H9 (cell line): ENCODE data around the gene ARID1B. TPM values are rescaled to one million over a fixed set of nuclear protein-coding genes. Genes with fewer than 3 reads are reported as not detected.

Experiments
- DNase-seq: peaks from one replicate; pipeline ENCODE4 v3.0.0-alpha.2; 2017
- H2AFZ ChIP-seq: one replicate; pipeline ENCODE4 v1.6.1; 2013; ENCODE audit warnings: mild to moderate bottlenecking, low read length, control low read depth, moderate library complexity
- H2AK5ac ChIP-seq: 2 replicates; pipeline ENCODE4 v1.6.1; 2013; ENCODE audit warnings: low read length, control low read depth, mixed read lengths; ENCODE audit not compliant: insufficient read length
- H2BK120ac ChIP-seq: one replicate; pipeline ENCODE4 v1.6.1; 2013; ENCODE audit warnings: low read depth, mild to moderate bottlenecking, low read length, control low read depth, inconsistent platforms; ENCODE audit not compliant: poor library complexity, severe bottlenecking
- H2BK12ac ChIP-seq: 2 replicates; pipeline ENCODE4 v1.6.1; 2013; ENCODE audit warnings: low read length, control low read depth, mixed read lengths, low read depth; ENCODE audit not compliant: insufficient read length
- H2BK15ac ChIP-seq: 2 replicates; pipeline ENCODE4 v1.6.1; 2013; ENCODE audit warnings: low read depth, low read length, control low read depth
- H2BK20ac ChIP-seq: one replicate; pipeline ENCODE4 v1.6.1; 2013; ENCODE audit warnings: low read depth, mild to moderate bottlenecking, low read length, control low read depth, inconsistent platforms; ENCODE audit not compliant: poor library complexity, severe bottlenecking
- H2BK5ac ChIP-seq: 2 replicates; pipeline ENCODE4 v1.6.1; 2013; ENCODE audit warnings: low read length, control low read depth, mixed read lengths; ENCODE audit not compliant: insufficient read length
- H3K14ac ChIP-seq: 2 replicates; pipeline ENCODE4 v1.6.1; 2013; ENCODE audit warnings: low read length, control low read depth; ENCODE audit not compliant: insufficient read depth
- H3K18ac ChIP-seq: 2 replicates; pipeline ENCODE4 v1.6.1; 2013; ENCODE audit warnings: low read depth, mild to moderate bottlenecking, mixed read lengths, low read length, control low read depth; ENCODE audit not compliant: insufficient read length
- H3K23ac ChIP-seq: 2 replicates; pipeline ENCODE4 v1.6.1; 2013; ENCODE audit warnings: low read length, control low read depth, mixed read lengths, low read depth; ENCODE audit not compliant: insufficient read length
- H3K23me2 ChIP-seq: 2 replicates; pipeline ENCODE4 v1.6.1; 2013; ENCODE audit warnings: low read depth, mild to moderate bottlenecking, mixed read lengths, low read length, control low read depth; ENCODE audit not compliant: insufficient read length, poor library complexity, severe bottlenecking
- H3K27ac ChIP-seq: 2 replicates; pipeline ENCODE4 v1.5.1; 2013; ENCODE audit warnings: low read length, control low read depth, mixed read lengths, low read depth; ENCODE audit not compliant: insufficient read length
- H3K27me3 ChIP-seq: 2 replicates; pipeline ENCODE4 v1.6.1; 2013; ENCODE audit warnings: low read length, control low read depth, inconsistent platforms; ENCODE audit not compliant: insufficient read depth
- H3K4ac ChIP-seq: 2 replicates; pipeline ENCODE4 v1.6.1; 2013; ENCODE audit warnings: low read depth, mild to moderate bottlenecking, control low read depth, inconsistent platforms, low read length, moderate library complexity
- H3K4me1 ChIP-seq: 2 replicates; pipeline ENCODE4 v1.6.1; 2013; ENCODE audit warnings: low read length, control low read depth, inconsistent platforms; ENCODE audit not compliant: insufficient read depth
- H3K4me2 ChIP-seq: 2 replicates; pipeline ENCODE4 v1.6.1; 2013; ENCODE audit warnings: low read length, control low read depth, mixed read lengths; ENCODE audit not compliant: insufficient read length, insufficient read depth
- H3K56ac ChIP-seq: 2 replicates; pipeline ENCODE4 v1.6.1; 2013; ENCODE audit warnings: low read depth, mild to moderate bottlenecking, mixed read lengths, low read length, control low read depth; ENCODE audit not compliant: insufficient read length
- H3K79me1 ChIP-seq: 2 replicates; pipeline ENCODE4 v1.6.1; 2013; ENCODE audit warnings: low read depth, mild to moderate bottlenecking, moderate library complexity, low read length, control low read depth, inconsistent platforms; ENCODE audit not compliant: insufficient read depth, poor library complexity, severe bottlenecking
- H3K79me2 ChIP-seq: 2 replicates; pipeline ENCODE4 v1.6.1; 2013; ENCODE audit warnings: low read length, control low read depth, inconsistent platforms; ENCODE audit not compliant: insufficient read depth
- H3K9ac ChIP-seq: 2 replicates; pipeline ENCODE4 v1.6.1; 2013; ENCODE audit warnings: low read length, control low read depth, mixed read lengths; ENCODE audit not compliant: insufficient read length; ENCODE audit errors: extremely low read depth
- H3K9me3 ChIP-seq: one replicate; pipeline ENCODE4 v1.6.1; 2013; ENCODE audit warnings: low read depth, low read length, inconsistent platforms; ENCODE audit not compliant: control insufficient read depth
- H3T11ph ChIP-seq: one replicate; pipeline ENCODE4 v1.6.1; 2013; ENCODE audit warnings: mild to moderate bottlenecking, low read length, control low read depth, inconsistent platforms
- H4K20me1 ChIP-seq: one replicate; pipeline ENCODE4 v1.6.1; 2013; ENCODE audit not compliant: control insufficient read depth, insufficient read length, insufficient read depth
- H4K5ac ChIP-seq: 2 replicates; pipeline ENCODE4 v1.6.1; 2013; ENCODE audit warnings: low read depth, mild to moderate bottlenecking, mixed read lengths, low read length, control low read depth; ENCODE audit not compliant: insufficient read length
- H4K8ac ChIP-seq: replicated peaks from 2 replicates; pipeline ENCODE4 v1.6.1; 2013; ENCODE audit warnings: low read length, control low read depth, mixed read lengths, low read depth; ENCODE audit not compliant: insufficient read length
- H4K91ac ChIP-seq: 2 replicates; pipeline ENCODE4 v1.6.1; 2013; ENCODE audit warnings: low read depth, mild to moderate bottlenecking, moderate library complexity, mixed read lengths, low read length, control low read depth; ENCODE audit not compliant: insufficient read length
- H3K27ac Mint-ChIP-seq, 3 experiments: 2 replicates in 2 of 3; 3 replicates in 1 of 3; pipeline ENCODE4 v1.8.0; 2020 to 2021; ENCODE audit warnings: mixed read lengths in 3 of 3, mild to moderate bottlenecking in 1 of 3, moderate library complexity in 1 of 3
- H3K27me3 Mint-ChIP-seq: 2 replicates; pipeline ENCODE4 v1.8.0; 2021; ENCODE audit warnings: low read depth, mild to moderate bottlenecking, moderate library complexity, mixed read lengths
- H3K36me3 Mint-ChIP-seq, 3 experiments: 2 replicates in 2 of 3; 3 replicates in 1 of 3; pipeline ENCODE4 v1.8.0; 2020 to 2021; ENCODE audit warnings: low read depth in 3 of 3, mixed read lengths in 3 of 3; ENCODE audit not compliant: insufficient read depth in 1 of 3
- H3K4me1 Mint-ChIP-seq, 2 experiments: 2 replicates each; pipeline ENCODE4 v1.8.0; 2020; ENCODE audit warnings: mixed read lengths in 2 of 2
- H3K4me3 Mint-ChIP-seq, 2 experiments: 2 replicates in 1 of 2; 3 replicates in 1 of 2; pipeline ENCODE4 v1.8.0; 2020 to 2021; ENCODE audit warnings: mild to moderate bottlenecking in 2 of 2, mixed read lengths in 2 of 2, moderate library complexity in 1 of 2
- H3K9me3 Mint-ChIP-seq, 2 experiments: 2 replicates in 1 of 2; 3 replicates in 1 of 2; pipeline ENCODE4 v1.8.0; 2020; ENCODE audit warnings: mild to moderate bottlenecking in 2 of 2, mixed read lengths in 2 of 2, moderate library complexity in 1 of 2
- CTCF ChIP-seq: fragments of 200-600 bp; sonication (generic); conservative IDR thresholded peaks from 3 replicates; pipeline ENCODE4 v1.8.0; 2021; ENCODE audit warnings: antibody characterized with exemption, mild to moderate bottlenecking
- WGBS: extraction: QIAGEN DNeasy Blood & Tissue Kit; methylation state at CpG from one replicate; pipeline ENCODE4 v1.1.7; 2013; ENCODE audit warnings: missing lambda C conversion rate, low lambda C conversion rate, mixed read lengths; ENCODE audit not compliant: insufficient read length; ENCODE audit errors: extremely low coverage; 5-methylcytosine and 5-hydroxymethylcytosine counted together
- total RNA-seq: library from RNA; stranded (reverse); gene quantifications from 2 replicates; pipeline ENCODE4 v1.2.1, GENCODE V29; 2021

ARID1B gene
- total RNA-seq, 1 experiment from 2014 or later: 88.2 TPM

- H4K5ac ChIP-seq: no peak overlapping the region
- no peak overlapping the region for H3K4me2 ChIP-seq
- H3K4me3 Mint-ChIP-seq: no peak overlapping the region
- H4K8ac ChIP-seq: no peak overlapping the region
- DNase-seq: no peak
- H4K20me1 ChIP-seq: no peaks in the 10 kb centered on the region
- peaks cover 9% of the 10 kb centered on the region for H3K79me1 ChIP-seq
- H3K36me3 Mint-ChIP-seq: peaks cover 0 to 3% (median 0%) of the 10 kb centered on the region in 3 experiments; a peak in 1 of 7 replicates
- H2AFZ ChIP-seq: no peak overlapping the region
- no peak overlapping the region for H4K91ac ChIP-seq
- H3K9me3 Mint-ChIP-seq: no peaks in the 10 kb centered on the region; a peak in 1 of 5 replicates
- H3K9ac ChIP-seq: no peak overlapping the region
- H3K23ac ChIP-seq: no peak overlapping the region
- no peaks in the 10 kb centered on the region for H3K9me3 ChIP-seq
- peak overlapping the region; percentile 28; the same call in 1 of the 2 replicates for H3K14ac ChIP-seq
- H3K27me3 Mint-ChIP-seq: no peaks in the 10 kb centered on the region; the same call in 1 of the 2 replicates
- no peak overlapping the region for H3T11ph ChIP-seq
- no peaks in the 10 kb centered on the region; the same call in 1 of the 2 replicates for H3K4me1 ChIP-seq
- H2BK5ac ChIP-seq: no peak overlapping the region
- no peak overlapping the region for H3K27ac ChIP-seq
- H3K27ac Mint-ChIP-seq: peak overlapping the region in 1 of 3 experiments; percentile 83; a peak in 2 of 7 replicates
- H2BK12ac ChIP-seq: no peak overlapping the region
- no peak overlapping the region for H2BK20ac ChIP-seq
- no peak overlapping the region for H2BK120ac ChIP-seq
- H3K4me1 Mint-ChIP-seq: peaks cover 22 to 24% of the 10 kb centered on the region in 2 experiments
- no peak overlapping the region for H3K18ac ChIP-seq
- H3K23me2 ChIP-seq: no peaks in the 10 kb centered on the region
- no peak overlapping the region for H3K4ac ChIP-seq
- no peak overlapping the region for H2BK15ac ChIP-seq
- H3K79me2 ChIP-seq: peaks cover 10% of the 10 kb centered on the region
- no CpG with 5 or more reads among the region's 4 CpGs for WGBS
- no peak for TF ChIP-seq CTCF
- H3K27me3 ChIP-seq: no peaks in the 10 kb centered on the region
- no peak overlapping the region for H3K56ac ChIP-seq
- no peak overlapping the region for H2AK5ac ChIP-seq
Observed at GRCh38 chr6:156899071-156899470, 121.9 kb downstream of the ARID1B start.
